ENCODE measurements around the gene SPATA45. TPM values are rescaled to one million over a fixed set of nuclear protein-coding genes. Genes with fewer than 3 reads are reported as not detected.

The SPATA45 gene
- total and polyA plus RNA-seq, 2 of the 8 experiments (the other 6 are each of a cell fraction or from before 2014, with no cell fraction given): 0.21 to 0.65 TPM

GRCh38 chr1:212860713-212861581 is 13.5 kb upstream of the SPATA45 start:
- H2BK12ac ChIP-seq (ENCODE audit: low read depth, low read length): no peak overlapping the region
- no peak overlapping the region for H4K91ac ChIP-seq (replicated peaks; ENCODE audit: insufficient read length, low read length)
- no peak overlapping the region for H3K27ac ChIP-seq (ENCODE audit: low read depth, low read length)
- CTCF ChIA-PET (ENCODE audit: partially characterized antibody): interaction anchor here (0.7 to 2.3 kb wide), 15 partner anchors 11 to 138 kb away, joined by 3 to 7 read pairs (median 3); no protein-coding TSS in a partner anchor
- no peak overlapping the region for H3K23ac ChIP-seq (ENCODE audit: insufficient read length)
- no peak for DNase-seq (ENCODE audit: low read depth in 1 of 2, low spot score in 2 of 2)
- H3K4me2 ChIP-seq (ENCODE audit: insufficient read depth in 1 of 2, low read depth in 2 of 2, low read length in 2 of 2): peak overlapping the region; percentile 71 to 85
- H4K5ac ChIP-seq (ENCODE audit: insufficient read length, low read depth, low read length): peak overlapping the region; percentile 65
- no peak overlapping the region for H3K4ac ChIP-seq (replicated peaks; ENCODE audit: insufficient read length, low read depth, low read length)
- H3K14ac ChIP-seq (ENCODE audit: insufficient read length): no peak overlapping the region
- FAIRE-seq: no peak
- H2BK20ac ChIP-seq (ENCODE audit: low read length): no peak overlapping the region
- H3K27me3 ChIP-seq (replicated peaks in 1 of 4; ENCODE audit: control insufficient read depth in 3 of 4, extremely low read depth in 1 of 4, insufficient read depth in 3 of 4, low read length in 3 of 4): no peaks in the 10 kb centered on the region
- POLR2A ChIA-PET (ENCODE audit: partially characterized antibody): interaction anchor here (0.7 to 8.1 kb wide), 25 partner anchors 7 to 252 kb away, joined by 3 to 67 read pairs (median 4); partner anchors contain the start of genes ATF3, NSL1 and TATDN3
- no peak overlapping the region for H2AK5ac ChIP-seq (ENCODE audit: low read depth, low read length)
- 42% methylated on average over 5 of the region's 5 CpGs; no CpG with 5 or more reads in 1 of the 2 experiments for WGBS, 2 experiments (ENCODE audit: extremely low coverage in 1 of 2, insufficient coverage in 1 of 2, insufficient read length in 1 of 2, insufficient replicate concordance in 2 of 2, low coverage in 1 of 2, low lambda C conversion rate in 2 of 2, missing lambda C conversion rate in 1 of 2)
- H2BK120ac ChIP-seq (replicated peaks; ENCODE audit: low read depth, low read length): no peak overlapping the region
- H4K20me1 ChIP-seq (replicated peaks in 1 of 2; ENCODE audit: control insufficient read depth in 1 of 2, insufficient read depth in 2 of 2, low read length in 2 of 2): peaks cover 8 to 25% of the 10 kb centered on the region in 2 experiments
- peak overlapping the region; percentile 74 to 96 (median 86) for H3K4me3 ChIP-seq (ENCODE audit: extremely low read depth in 1 of 4, insufficient read depth in 2 of 4, low read depth in 3 of 4, low read length in 4 of 4)
- no peak overlapping the region for H3K18ac ChIP-seq (ENCODE audit: extremely low read depth, low read length)
- TF ChIP-seq POLR2AphosphoS5 (IDR thresholded peaks at IDR 0.05; ENCODE audit: low read depth, low read length) (0 out of 2 replicates have a peak, but pooled peaks have one; percentile 11), NANOG (IDR thresholded peaks at IDR 0.05; ENCODE audit: insufficient read depth, low read depth, low read length, poor library complexity, severe bottlenecking) (no peak)
- H3K9me3 ChIP-seq (ENCODE audit: insufficient read depth in 2 of 2, low read depth in 1 of 2, low read length in 1 of 2): no peaks in the 10 kb centered on the region
- no peak overlapping the region for H3K56ac ChIP-seq (replicated peaks; ENCODE audit: insufficient read length, low read depth, low read length)
- H3K36me3 ChIP-seq (ENCODE audit: control insufficient read depth in 2 of 4, insufficient read depth in 4 of 4, low read length in 3 of 4): peaks cover 3 to 47% (median 18%) of the 10 kb centered on the region in 4 experiments; a peak in 6 of 8 replicates
- H2BK5ac ChIP-seq (ENCODE audit: low read depth, low read length): no peak overlapping the region
- no peak overlapping the region for H2AFZ ChIP-seq (ENCODE audit: low read length)
- H3K9ac ChIP-seq (replicated peaks in 1 of 4; ENCODE audit: extremely low read depth in 1 of 4, low read depth in 3 of 4, low read length in 3 of 4): no peak overlapping the region
- peaks cover 9% of the 10 kb centered on the region; the same call in 1 of the 2 replicates for H3K79me1 ChIP-seq (ENCODE audit: low read depth, low read length)
- H3K4me1 ChIP-seq (replicated peaks in 1 of 4; ENCODE audit: control insufficient read depth in 3 of 4, insufficient read depth in 4 of 4, low read length in 3 of 4): peaks cover 0 to 6% (median 5%) of the 10 kb centered on the region in 4 experiments; a peak in 6 of 7 replicates
- peaks cover 38 to 87% of the 10 kb centered on the region in 2 experiments for H3K79me2 ChIP-seq (ENCODE audit: control insufficient read depth in 1 of 2, insufficient read depth in 2 of 2, low read length in 2 of 2)
- no peak overlapping the region for H2BK15ac ChIP-seq (ENCODE audit: low read length)
- H4K8ac ChIP-seq (ENCODE audit: extremely low read depth, insufficient read depth, low read length): no peak overlapping the region
- peaks cover 7% of the 10 kb centered on the region for H3K23me2 ChIP-seq (ENCODE audit: low read depth, low read length)

Measured in H1 (cell line).